A673 (cell line): ENCODE data around the gene MINK1. TPM values are rescaled to one million over a fixed set of nuclear protein-coding genes. Genes with fewer than 3 reads are reported as not detected.

Experiments
- BruUV-seq: library from RNA; stranded (reverse); fragments of 400-500 nt; replicated peaks from 2 replicates; lab custom pipeline; 2021; lab: Mats Ljungman, UMichigan
- CTCF ChIA-PET: fragments of 300-600 bp; sonication (Branson Sonifier 250); formaldehyde crosslinking; loops from one replicate; lab custom pipeline; 2022; ENCODE audit warnings: antibody characterized with exemption; lab: Charles Lee
- POLR2A ChIA-PET: fragments of 300-600 bp; sonication (Branson Sonifier 250); formaldehyde crosslinking; loops from one replicate; lab custom pipeline; 2022; ENCODE audit warnings: antibody characterized with exemption; ENCODE audit not compliant: low non-redundant PET; lab: Charles Lee
- DNase-seq: peaks from one replicate; pipeline ENCODE4 v3.0.0-alpha.2; 2015; ENCODE audit warnings: low spot score
- H3K27ac ChIP-seq: fragments of 200-600 bp; sonication (generic); 2 replicates; pipeline ENCODE4 v1.5.1; 2016; ENCODE audit warnings: mixed run types, low read depth, mild to moderate bottlenecking, mixed read lengths, antibody characterized with exemption, low read length; ENCODE audit not compliant: poor library complexity, severe bottlenecking
- H3K27me3 ChIP-seq: fragments of 200-600 bp; sonication (generic); replicated peaks from 2 replicates; pipeline ENCODE4 v1.6.1; 2017; ENCODE audit warnings: mixed run types, low read depth, mild to moderate bottlenecking, mixed read lengths, antibody characterized with exemption, low read length; ENCODE audit not compliant: insufficient read depth, poor library complexity
- H3K36me3 ChIP-seq: fragments of 200-600 bp; sonication (generic); 2 replicates; pipeline ENCODE4 v1.6.1; 2016; ENCODE audit warnings: mixed run types, mild to moderate bottlenecking, mixed read lengths, antibody characterized with exemption, low read length; ENCODE audit not compliant: insufficient read depth, poor library complexity, severe bottlenecking
- H3K4me1 ChIP-seq: fragments of 200-600 bp; sonication (generic); 2 replicates; pipeline ENCODE4 v1.6.1; 2017; ENCODE audit warnings: mixed run types, mild to moderate bottlenecking, mixed read lengths, antibody characterized with exemption, low read length; ENCODE audit not compliant: insufficient read depth, poor library complexity, severe bottlenecking
- H3K4me3 ChIP-seq: fragments of 200-600 bp; sonication (generic); 2 replicates; pipeline ENCODE4 v1.5.1; 2016; ENCODE audit warnings: low read depth, mixed run types, mild to moderate bottlenecking, mixed read lengths, low read length; ENCODE audit not compliant: poor library complexity, severe bottlenecking
- H3K9me3 ChIP-seq: fragments of 200-600 bp; sonication (generic); 2 replicates; pipeline ENCODE4 v1.6.1; 2016; ENCODE audit warnings: mixed run types, low read depth, mild to moderate bottlenecking, mixed read lengths, antibody characterized with exemption, low read length; ENCODE audit not compliant: poor library complexity, severe bottlenecking
- CTCF ChIP-seq: fragments of 300-800, 200-600 bp; sonication (generic); conservative IDR thresholded peaks from 2 replicates; pipeline ENCODE4 v1.5.1; 2017; ENCODE audit warnings: low read depth, mild to moderate bottlenecking, antibody characterized with exemption, low read length, moderate library complexity, mixed read lengths
- EZH2 ChIP-seq: fragments of 200-600 bp; sonication (generic); IDR thresholded peaks from 2 replicates; pipeline ENCODE4 v1.6.1; 2017; ENCODE audit warnings: borderline replicate concordance, low read depth, mild to moderate bottlenecking, mixed read lengths, antibody characterized with exemption, low read length; ENCODE audit not compliant: poor library complexity, severe bottlenecking
- intact Hi-C: fragments of 100-400 bp; cut with micrococcal nuclease; formaldehyde crosslinking; loops from one replicate; pipeline ENCODE4 v1.10.0; 2022; ENCODE audit not compliant: unreplicated experiment
- total RNA-seq: library from RNA; stranded (reverse); gene quantifications from 2 replicates; pipeline ENCODE4 v1.2.3, GENCODE V29; 2021

The MINK1 gene
- total RNA-seq, 1 experiment from 2014 or later = 67.7 TPM

GRCh38 chr17:4816826-4817225 is 16.3 kb upstream of the MINK1 start:
- ChIA-PET CTCF (interaction anchor here (0.7 kb wide), 1 partner anchor 10 kb away, joined by 3 read pairs; no protein-coding TSS in a partner anchor), POLR2A (no interaction called here)
- Histone ChIP-seq H3K9me3 (no peaks in the 10 kb centered on the region), H3K36me3 (no peaks in the 10 kb centered on the region), H3K27me3 (no peaks in the 10 kb centered on the region), H3K27ac (no peak overlapping the region), H3K4me1 (no peaks in the 10 kb centered on the region), H3K4me3 (no peak overlapping the region)
- BruUV-seq = no TSS peak
- intact Hi-C loops = no loop called here
- TF ChIP-seq CTCF = no peak
- no peak for TF ChIP-seq EZH2
- no peak for DNase-seq

GRCh38 chr17:4818276-4818675 is 14.9 kb upstream of the MINK1 start:
- Histone ChIP-seq H3K27me3 (no peaks in the 10 kb centered on the region), H3K4me1 (no peaks in the 10 kb centered on the region), H3K27ac (no peak overlapping the region), H3K9me3 (no peaks in the 10 kb centered on the region), H3K4me3 (no peak overlapping the region), H3K36me3 (no peaks in the 10 kb centered on the region)
- POLR2A ChIA-PET = no interaction called here
- CTCF ChIA-PET = interaction anchor here (0.5 kb wide), 1 partner anchor 34 kb away, joined by 4 read pairs; no protein-coding TSS in a partner anchor
- intact Hi-C loops = no loop called here
- DNase-seq = no peak
- TF ChIP-seq EZH2 (no peak), CTCF (no peak)
- BruUV-seq = no TSS peak

DNA sequence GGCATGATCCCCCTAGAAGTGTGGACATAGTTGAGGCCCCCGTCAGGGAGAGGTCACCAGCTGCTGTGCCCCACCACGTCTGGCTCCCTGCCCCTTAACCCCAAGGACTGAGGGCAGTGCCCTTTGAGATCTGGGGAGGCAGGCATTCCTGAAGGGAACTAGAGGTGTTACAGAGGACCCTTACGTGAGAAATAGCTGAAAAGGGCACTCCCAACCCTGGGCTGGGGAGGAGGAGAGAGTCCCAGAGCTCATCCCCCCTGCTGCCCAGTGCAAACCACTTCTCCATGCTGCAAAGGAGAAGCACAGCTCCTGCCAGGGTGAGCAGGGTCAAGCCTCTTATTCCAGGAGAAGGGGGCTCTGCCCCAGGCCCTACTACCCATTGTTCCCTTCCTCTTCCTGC is 10.3 kb upstream of the MINK1 start:
- intact Hi-C loops = no loop called here
- Histone ChIP-seq H3K4me3 (no peak overlapping the region), H3K9me3 (no peaks in the 10 kb centered on the region), H3K4me1 (no peaks in the 10 kb centered on the region), H3K27me3 (no peaks in the 10 kb centered on the region), H3K27ac (no peak overlapping the region), H3K36me3 (no peaks in the 10 kb centered on the region)
- no TSS peak for BruUV-seq
- no peak for DNase-seq
- ChIA-PET POLR2A (no interaction called here), CTCF (no interaction called here)
- TF ChIP-seq CTCF (no peak), EZH2 (no peak)
